AG20443 (cell line): ENCODE measurements around the gene MPZL1.
A peak's percentile ranks its signal among the peaks of the same experiment; 100 is the strongest.

Experiments
- DNase-seq: peaks from one replicate; pipeline ENCODE4 v3.0.0; 2012; ENCODE audit warnings: low spot score, mixed read lengths

MPZL1 gene

GRCh38 chr1:167751676-167752075, 29.9 kb downstream of the MPZL1 start:
- DNase-seq = no peak

GRCh38 chr1:167752219-167752985, 30.6 kb downstream of the MPZL1 start:
- DNase-seq = peak; percentile 18

- no peak for DNase-seq
Observed at GRCh38 chr1:167755654-167756053, 33.9 kb downstream of the MPZL1 start.

GRCh38 chr1:167756730-167757405, 35.1 kb downstream of the MPZL1 start:
- no peak for DNase-seq

- no peak for DNase-seq
Observed at GRCh38 chr1:167757433-167758309, 35.9 kb downstream of the MPZL1 start.

GRCh38 chr1:167761400-167761799, 39.6 kb downstream of the MPZL1 start:
- DNase-seq = no peak

- no peak for DNase-seq
Observed at GRCh38 chr1:167762061-167762746, 40.4 kb downstream of the MPZL1 start.

- no peak for DNase-seq
Observed at GRCh38 chr1:167763525-167764220, 41.9 kb downstream of the MPZL1 start.

- DNase-seq = no peak
Observed at GRCh38 chr1:167764458-167765330, 42.9 kb downstream of the MPZL1 start.

GRCh38 chr1:167765496-167765895, 43.7 kb downstream of the MPZL1 start:
- DNase-seq = no peak

GRCh38 chr1:167766538-167766937, 44.8 kb downstream of the MPZL1 start:
- DNase-seq = no peak

GRCh38 chr1:167767761-167768160, 46.0 kb downstream of the MPZL1 start:
- no peak for DNase-seq

- no peak for DNase-seq
Observed at GRCh38 chr1:167770127-167770526, 48.3 kb downstream of the MPZL1 start.

GRCh38 chr1:167772436-167772835, 50.7 kb downstream of the MPZL1 start:
- no peak for DNase-seq

- DNase-seq = no peak
Observed at GRCh38 chr1:167773516-167773915, 51.7 kb downstream of the MPZL1 start.

GRCh38 chr1:167774710-167775109, 52.9 kb downstream of the MPZL1 start:
- DNase-seq = no peak

- DNase-seq = no peak
Observed at GRCh38 chr1:167775178-167775577, 53.4 kb downstream of the MPZL1 start.

GRCh38 chr1:167776151-167776550, 54.4 kb downstream of the MPZL1 start:
- peak; percentile 32 for DNase-seq

- DNase-seq = no peak
Observed at GRCh38 chr1:167776616-167777268, 55.0 kb downstream of the MPZL1 start.

- no peak for DNase-seq
Observed at GRCh38 chr1:167777269-167777650, 55.5 kb downstream of the MPZL1 start.
